ENCODE results near the gene SLC7A4. TPM values are rescaled to one million over a fixed set of nuclear protein-coding genes. Genes with fewer than 3 reads are reported as not detected.

Gene SLC7A4
- total and polyA plus RNA-seq, 2 donors (not counting 1 experiment from before 2014, with no cell fraction given) = not detected

GRCh38 chr22:20981787-20982562 is 50.4 kb downstream of the SLC7A4 start, which contains the start of gene LZTR1:
LZTR1 (plus strand) TSS chr22:20982297; CDS start chr22:20982372, 75 bp downstream.
- no peaks in the 10 kb centered on the region for H3K9me3 Mint-ChIP-seq (ENCODE audit: insufficient read depth)
- peaks cover 18% of the 10 kb centered on the region for H3K79me2 ChIP-seq (ENCODE audit: control insufficient read depth, insufficient read depth, low read length)
- H2AFZ ChIP-seq (ENCODE audit: insufficient read depth, low read depth, low read length, poor library complexity, severe bottlenecking) = peak within 1 kb of the TSS; percentile 78
- POLR2A ChIA-PET = interaction anchor here (0.6 kb wide), 1 partner anchor 665 kb away, joined by 4 read pairs; no protein-coding TSS in a partner anchor
- H3K4me3 Mint-ChIP-seq = peak within 1 kb of the TSS; percentile 95
- TF ChIP-seq EZH2 (IDR thresholded peaks at IDR 0.05; ENCODE audit: borderline replicate concordance, insufficient read depth, low read depth, low read length, poor library complexity, severe bottlenecking) = no peak
- peak; percentile 51 for TF ChIP-seq CTCF (IDR thresholded peaks at IDR 0.05)
- under 1% methylated on average over 87 of the region's 87 CpGs for WGBS (ENCODE audit: insufficient coverage)
- peak within 1 kb of the TSS; percentile 89 for H3K27ac Mint-ChIP-seq
- peak; percentile 87 for DNase-seq
- peak; percentile 85 for ATAC-seq (ENCODE audit: low read depth)
- peak within 1 kb of the TSS; percentile 75 to 79 for H3K27ac ChIP-seq (ENCODE audit: low read length in 2 of 2)
- no peaks in the 10 kb centered on the region for H3K36me3 ChIP-seq (replicated peaks in 1 of 2; ENCODE audit: control extremely low read depth in 1 of 2, control insufficient read depth in 1 of 2, extremely low read depth in 1 of 2, insufficient read depth in 2 of 2, low read length in 1 of 2)
- H3K27me3 Mint-ChIP-seq = peaks cover 3% of the 10 kb centered on the region
- peaks cover 36% of the 10 kb centered on the region for H3K4me1 Mint-ChIP-seq
- intact Hi-C loops (cut with micrococcal nuclease) = loop anchor here (1.0 to 10.0 kb wide), 3 partner anchors 20 to 63 kb away; partner anchors contain the start of genes LRRC74B and THAP7
- no peaks in the 10 kb centered on the region for H4K20me1 ChIP-seq (ENCODE audit: control insufficient read depth, insufficient read depth, low read length, poor library complexity, severe bottlenecking)
- peak within 1 kb of the TSS; percentile 53 to 85 (median 77) for H3K4me3 ChIP-seq (ENCODE audit: control extremely low read depth in 1 of 5, extremely low read depth in 1 of 5, insufficient read depth in 1 of 5, low read depth in 2 of 5, low read length in 4 of 5)
- peaks cover 24 to 34% of the 10 kb centered on the region in 2 donors for H3K4me1 ChIP-seq (ENCODE audit: control insufficient read depth in 2 of 2, insufficient read depth in 2 of 2, low read length in 2 of 2)
- H3K9ac ChIP-seq (ENCODE audit: low read length) = peak within 1 kb of the TSS; percentile 74
- H3K27me3 ChIP-seq (replicated peaks in 1 of 4; ENCODE audit: control extremely low read depth in 1 of 4, control insufficient read depth in 3 of 4, insufficient read depth in 4 of 4, low read length in 3 of 4) = peaks cover 0 to 3% (median 0%) of the 10 kb centered on the region in 4 experiments
- peaks cover 0 to 22% (median 8%) of the 10 kb centered on the region in 3 donors for H3K9me3 ChIP-seq (ENCODE audit: control extremely low read depth in 1 of 3, control insufficient read depth in 2 of 3, insufficient read depth in 1 of 3, low read length in 2 of 3)
- peak within 1 kb of the TSS; percentile 92 for H3K4me2 ChIP-seq (replicated peaks; ENCODE audit: low read depth, low read length, poor library complexity, severe bottlenecking)
- CTCF ChIA-PET = interaction anchor here (0.6 to 2.1 kb wide), 8 partner anchors 10 to 80 kb away, joined by 3 to 14 read pairs (median 4); partner anchors contain the start of gene THAP7

Data from B cell (primary cell).